AG09319 (cell line): ENCODE results near the gene CFAP69.

ENCODE experiments used
- DNase-seq: peaks from one replicate; pipeline ENCODE4 v3.0.0-alpha.2; 2010; ENCODE audit warnings: low read depth; ENCODE audit errors: extremely low read depth
- CTCF ChIP-seq: IDR thresholded peaks from 2 replicates; pipeline ENCODE4 v1.5.1; 2011; ENCODE audit warnings: low read depth, mild to moderate bottlenecking, inconsistent platforms, low read length, moderate library complexity

The CFAP69 gene

DNA sequence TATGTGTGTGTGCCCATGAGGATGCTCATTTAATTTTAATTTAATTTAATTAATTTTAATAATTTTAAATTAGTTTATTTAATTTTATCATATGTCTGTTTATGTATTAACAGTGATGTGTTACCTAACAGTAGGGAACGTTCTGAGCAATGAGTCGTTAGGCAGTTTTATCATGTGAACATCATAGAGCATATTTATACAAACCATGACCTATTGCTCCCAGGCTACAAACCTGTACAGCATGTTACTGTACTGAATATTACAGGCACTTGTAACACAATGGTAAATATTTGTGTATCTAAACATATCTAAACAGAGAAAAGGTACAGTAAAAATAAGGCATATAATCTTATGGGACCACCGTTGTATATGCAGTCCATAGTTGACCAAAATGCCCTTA lies 13.7 kb upstream of the CFAP69 start:
- TF ChIP-seq CTCF, result no peak
- DNase-seq, result no peak

- TF ChIP-seq CTCF, result no peak
- DNase-seq, result no peak
Measured at GRCh38 chr7:90232430-90232829, 12.5 kb upstream of the CFAP69 start.

GRCh38 chr7:90233569-90233968 lies 11.4 kb upstream of the CFAP69 start:
- TF ChIP-seq CTCF, result no peak
- DNase-seq, result no peak

GRCh38 chr7:90236721-90237289 lies 8.2 kb upstream of the CFAP69 start:
- DNase-seq, result no peak
- no peak for TF ChIP-seq CTCF

DNA sequence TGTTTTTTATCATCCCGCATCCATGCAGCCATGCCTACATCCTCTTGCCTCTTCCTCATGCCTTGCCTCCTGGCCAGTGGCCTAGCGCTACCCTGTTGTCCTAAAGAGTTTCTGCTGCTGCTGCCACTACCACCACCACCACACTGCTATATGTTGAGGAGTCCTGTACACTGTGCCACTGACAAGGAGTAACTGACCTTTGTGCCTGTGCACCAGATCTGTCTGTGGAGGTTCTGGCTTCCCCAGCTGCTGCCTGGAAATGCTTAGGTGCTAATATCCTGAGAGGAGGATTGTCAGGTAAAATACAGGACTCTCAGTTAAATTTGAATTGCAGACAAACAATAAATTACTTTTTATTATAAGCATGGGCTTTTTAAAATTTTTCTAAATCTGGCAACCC lies 7.0 kb upstream of the CFAP69 start:
- no peak for DNase-seq
- TF ChIP-seq CTCF, result no peak

DNA sequence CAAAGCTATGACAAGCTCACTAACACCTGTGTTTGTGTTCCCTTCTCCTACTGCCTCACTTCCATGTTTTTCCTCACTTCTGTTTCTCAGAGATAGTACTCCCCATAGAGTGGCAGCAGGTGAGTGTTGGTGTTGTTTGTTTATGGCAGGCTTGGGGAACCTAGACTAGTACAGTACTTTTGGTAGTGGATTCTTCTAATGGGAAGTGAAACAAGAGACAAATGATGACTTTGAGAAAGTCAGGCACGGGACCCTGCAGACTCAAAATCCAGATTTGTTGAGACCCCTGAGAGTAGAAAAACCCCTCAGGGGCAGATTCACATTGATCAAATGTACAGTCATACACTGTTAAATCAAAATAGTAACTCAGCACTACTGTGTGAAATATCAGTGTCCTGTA lies 6.4 kb upstream of the CFAP69 start:
- DNase-seq, result no peak
- TF ChIP-seq CTCF, result no peak

DNA sequence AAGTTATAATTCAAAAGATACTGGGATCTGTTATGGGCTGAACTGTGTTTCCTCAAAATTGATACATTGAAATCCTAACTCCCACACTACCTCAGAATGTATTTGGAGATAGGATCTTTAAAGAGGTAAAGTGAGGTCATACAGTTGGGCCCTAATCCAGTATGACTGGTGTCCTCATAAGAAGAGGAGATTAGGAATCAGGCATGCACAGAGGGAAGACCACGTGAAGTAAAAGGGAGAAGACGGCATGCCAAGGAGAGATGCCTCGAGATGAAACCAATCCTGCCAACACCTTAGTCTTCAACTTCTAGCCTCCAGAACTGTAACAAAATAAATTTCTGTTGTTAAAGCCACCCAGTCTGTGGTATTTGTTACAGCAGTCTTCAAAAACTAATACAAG lies 5.9 kb upstream of the CFAP69 start:
- DNase-seq, result no peak
- TF ChIP-seq CTCF, result no peak
